ENCODE measurements around the gene L1CAM. TPM values are rescaled to one million over a fixed set of nuclear protein-coding genes. Genes with fewer than 3 reads are reported as not detected.
A peak's percentile ranks its signal among the peaks of the same experiment; 100 is the strongest.

Gene L1CAM
- total and polyA plus RNA-seq, 9 of the 15 experiments (the other 6 are each of a cell fraction or from before 2014, with no cell fraction given), result 0.09 to 0.86 (median 0.26) TPM; not detected in 3

- TF ChIP-seq REST (IDR thresholded peaks at IDR 0.05; ENCODE audit: borderline replicate concordance), result peak; percentile 9; the same call in 1 of the 2 replicates
- no peak for TF ChIP-seq REST (CRISPR knock-in tag; IDR thresholded peaks at IDR 0.05; ENCODE audit: low read depth)
- peak; percentile 90 for TF ChIP-seq VEZF1 (CRISPR knock-in tag; IDR thresholded peaks at IDR 0.05)
- TF ChIP-seq XRCC5 (IDR thresholded peaks at IDR 0.05; ENCODE audit: low read depth, low read length), result no peak
- peak; percentile 51 for TF ChIP-seq HDAC2 (IDR thresholded peaks at IDR 0.05)
- TF ChIP-seq SRF (CRISPR knock-in tag; IDR thresholded peaks at IDR 0.05), result peak in 1 of 2 experiments; percentile 40; a peak in 1 of 4 replicates
- TF ChIP-seq SPI1 (IDR thresholded peaks at IDR 0.05; ENCODE audit: borderline replicate concordance, low read depth, low read length), result peak; percentile 86
- no peak for TF ChIP-seq CREBBP (IDR thresholded peaks at IDR 0.05; ENCODE audit: low read depth, low read length)
- peak in 1 of 2 experiments; percentile 45; a peak in 2 of 4 replicates for TF ChIP-seq KDM1A (IDR thresholded peaks at IDR 0.05)
- no peak for TF ChIP-seq NCOA4 (IDR thresholded peaks at IDR 0.05; ENCODE audit: partially characterized antibody)
- no peak for TF ChIP-seq SRSF7 (optimal IDR thresholded peaks at IDR 0.05; ENCODE audit: low read depth, low read length)
- 0 out of 4 replicates have a peak, but pooled peaks of 1 of the 2 experiments have one; percentile 17 for TF ChIP-seq NONO (IDR thresholded peaks at IDR 0.05; ENCODE audit: low read depth in 2 of 2, low read length in 1 of 2)
- TF ChIP-seq RNF2 (IDR thresholded peaks at IDR 0.05), result peak; percentile 59; the same call in 1 of the 2 replicates
- TF ChIP-seq MAX (CRISPR knock-in tag; IDR thresholded peaks at IDR 0.05), result peak; percentile 16; the same call in 1 of the 2 replicates
- no peak for TF ChIP-seq NBN (IDR thresholded peaks at IDR 0.05; ENCODE audit: low read depth)
- peak; percentile 78; the same call in 1 of the 2 replicates for TF ChIP-seq TEAD4 (IDR thresholded peaks at IDR 0.05; ENCODE audit: low read length)
- no peak for TF ChIP-seq TEAD4 (CRISPR knock-in tag; IDR thresholded peaks at IDR 0.05; ENCODE audit: borderline replicate concordance)
- no peak for TF ChIP-seq ZC3H8 (IDR thresholded peaks at IDR 0.05)
Observed at GRCh38 chrX:153900831-153901752, 15.1 kb upstream of the L1CAM start (continued).

Measured in K562 (cell line).